NB4 (cell line): ENCODE measurements around the gene FLRT2.

Source experiments
- DNase-seq: peaks from one replicate; pipeline ENCODE4 v3.0.0; 2010; ENCODE audit warnings: low read depth
- H3K4me3 ChIP-seq: one replicate; pipeline ENCODE4 v1.5.1; 2011; ENCODE audit warnings: mild to moderate bottlenecking, low read depth, low read length, moderate library complexity
- CTCF ChIP-seq: IDR thresholded peaks from one replicate; pipeline ENCODE4 v1.5.1; 2012; ENCODE audit warnings: low read depth, low read length
- MAX ChIP-seq: IDR thresholded peaks from 2 replicates; pipeline ENCODE4 v1.6.1; 2011; ENCODE audit warnings: low read depth, low read length
- MYC ChIP-seq: IDR thresholded peaks from 2 replicates; pipeline ENCODE4 v1.6.1; 2011; ENCODE audit warnings: low read depth, low read length
- POLR2A ChIP-seq: IDR thresholded peaks from 2 replicates; pipeline ENCODE4 v1.6.1; 2011; ENCODE audit warnings: mild to moderate bottlenecking; ENCODE audit not compliant: insufficient read length; ENCODE audit errors: extremely low read depth

Gene FLRT2

GRCh38 chr14:85528080-85528896 lies 1.7 kb upstream of the FLRT2 start:
- TF ChIP-seq CTCF: no peak
- no peak for TF ChIP-seq MYC
- no peak for TF ChIP-seq MAX
- no peak for TF ChIP-seq POLR2A
- H3K4me3 ChIP-seq: no peak overlapping the region
- no peak for DNase-seq

- H3K4me3 ChIP-seq: no peak overlapping the region
These were observed 880 bp upstream of the FLRT2 start for GRCh38 chr14:85528897-85529631.

GRCh38 chr14:85530626-85531025 lies 682 bp downstream of the FLRT2 start:
- H3K4me3 ChIP-seq: no peak overlapping the region
- DNase-seq: no peak
- TF ChIP-seq POLR2A (no peak), MAX (no peak), CTCF (no peak), MYC (no peak)

More at GRCh38 chr14:85528897-85529631, 880 bp upstream of the FLRT2 start:
- no peak for DNase-seq
- TF ChIP-seq CTCF (no peak), MYC (no peak), MAX (no peak)

- no peak for TF ChIP-seq CTCF
- TF ChIP-seq POLR2A: no peak
- no peak for TF ChIP-seq MYC
- no peak for TF ChIP-seq MAX
- no peak overlapping the region for H3K4me3 ChIP-seq
- DNase-seq: no peak
These were observed 1.2 kb downstream of the FLRT2 start for GRCh38 chr14:85531141-85531586.

GRCh38 chr14:85531587-85532373 lies 1.8 kb downstream of the FLRT2 start:
- no peak overlapping the region for H3K4me3 ChIP-seq
- DNase-seq: no peak
- TF ChIP-seq MAX: no peak
- no peak for TF ChIP-seq CTCF
- no peak for TF ChIP-seq MYC
- no peak for TF ChIP-seq POLR2A
